Activated CD8-positive, alpha-beta T cell treated with anti-CD3 and anti-CD28 coated beads for 36 hours (primary cell): Measurements from ENCODE around the gene CENPB. TPM values are rescaled to one million over a fixed set of nuclear protein-coding genes. Genes with fewer than 3 reads are reported as not detected.

Experiments
- ATAC-seq: fragments of 200-7000 bp; cut with Tn5 transposase; one replicate; pipeline ENCODE4 v1.10.0; 2021; ENCODE audit warnings: mild to moderate bottlenecking, moderate library complexity
- CTCF ChIA-PET: fragments of 350-600 bp; sonication (Branson Sonifier 250); formaldehyde crosslinking; loops from one replicate; lab custom pipeline; 2021; ENCODE audit warnings: antibody characterized with exemption; lab: Charles Lee
- POLR2A ChIA-PET: fragments of 350-600 bp; sonication (Branson Sonifier 250); formaldehyde crosslinking; loops from one replicate; lab custom pipeline; 2021; ENCODE audit warnings: antibody characterized with exemption; lab: Charles Lee
- DNase-seq: peaks from one replicate; pipeline ENCODE4 v3.0.0-alpha.2; 2020
- H3K27ac Mint-ChIP-seq: one replicate; pipeline ENCODE4 v1.8.0; 2021; ENCODE audit warnings: mild to moderate bottlenecking, mixed read lengths
- H3K27me3 Mint-ChIP-seq: one replicate; pipeline ENCODE4 v1.8.0; 2021; ENCODE audit warnings: mixed read lengths
- H3K36me3 Mint-ChIP-seq: one replicate; pipeline ENCODE4 v1.8.0; 2021; ENCODE audit warnings: low read depth, mixed read lengths
- H3K4me1 Mint-ChIP-seq: one replicate; pipeline ENCODE4 v1.8.0; 2021; ENCODE audit warnings: low read depth, mixed read lengths
- H3K4me3 Mint-ChIP-seq: one replicate; pipeline ENCODE4 v1.8.0; 2021; ENCODE audit warnings: mild to moderate bottlenecking, moderate library complexity, mixed read lengths
- H3K9me3 Mint-ChIP-seq: one replicate; pipeline ENCODE4 v1.8.0; 2021; ENCODE audit warnings: mixed read lengths
- CTCF ChIP-seq: fragments of 200-600 bp; IDR thresholded peaks from one replicate; pipeline ENCODE4 v1.8.0; 2022; ENCODE audit warnings: antibody characterized with exemption, mild to moderate bottlenecking
- intact Hi-C: fragments of 100-400 bp; cut with micrococcal nuclease; formaldehyde crosslinking; loops from one replicate; pipeline ENCODE4 v1.10.0; 2022
- total RNA-seq, 2 experiments: library from RNA; stranded (reverse); gene quantifications; one replicate each; pipeline ENCODE4 v1.2.3, GENCODE V29; 2021

The CENPB gene
- total RNA-seq, 2 experiments from 2014 or later, result 35.0 to 35.4 TPM

- H3K9me3 Mint-ChIP-seq, result no peaks in the 10 kb centered on the region
- H3K36me3 Mint-ChIP-seq, result no peaks in the 10 kb centered on the region
- H3K4me1 Mint-ChIP-seq, result peaks cover 33% of the 10 kb centered on the region
- intact Hi-C loops, result loop anchor here (2.0 kb wide), 1 partner anchor 33 kb away; the partner anchor contains the start of gene CENPB
- ChIA-PET CTCF (interaction anchor here (0.6 to 4.0 kb wide), 24 partner anchors 8 to 845 kb away, joined by 3 to 69 read pairs (median 5); partner anchors contain the start of genes ADISSP, CDC25B, CENPB and SPEF1), POLR2A (interaction anchor here (0.7 to 3.5 kb wide), 12 partner anchors 8 to 196 kb away, joined by 3 to 46 read pairs (median 6); partner anchors contain the start of genes ADISSP, CDC25B and CENPB)
- peak within 1 kb of the TSS; percentile 97 for H3K27ac Mint-ChIP-seq
- no peaks in the 10 kb centered on the region for H3K27me3 Mint-ChIP-seq
- H3K4me3 Mint-ChIP-seq, result peak within 1 kb of the TSS; percentile 92
- peak; percentile 79 for ATAC-seq
- peak; percentile 88 for TF ChIP-seq CTCF
- DNase-seq, result peak; percentile 97
Measured at GRCh38 chr20:3820048-3820900, 33.7 kb upstream of the CENPB start, which contains the start of gene AP5S1. Gene AP5S1 (plus strand): TSS chr20:3820547. CDS start chr20:3822118, 1,571 bp downstream.

- no peak for DNase-seq
- Mint-ChIP-seq H3K4me1 (peaks cover 39% of the 10 kb centered on the region), H3K36me3 (no peaks in the 10 kb centered on the region), H3K4me3 (peak overlapping the region; percentile 92), H3K27ac (peak overlapping the region; percentile 97), H3K27me3 (no peaks in the 10 kb centered on the region), H3K9me3 (no peaks in the 10 kb centered on the region)
- ChIA-PET POLR2A (interaction anchor here (0.7 to 3.5 kb wide), 8 partner anchors 8 to 41 kb away, joined by 3 to 46 read pairs (median 7); partner anchors contain the start of genes CDC25B and CENPB), CTCF (interaction anchor here (1.0 to 4.0 kb wide), 10 partner anchors 19 to 52 kb away, joined by 3 to 69 read pairs (median 10); partner anchors contain the start of genes ADISSP, CDC25B, CENPB and SPEF1)
- intact Hi-C loops, result loop anchor here (2.0 kb wide), 1 partner anchor 33 kb away; the partner anchor contains the start of gene CENPB
- TF ChIP-seq CTCF, result no peak
- no peak for ATAC-seq
Measured at GRCh38 chr20:3819411-3820047, 33.0 kb upstream of the CENPB start.

DNA sequence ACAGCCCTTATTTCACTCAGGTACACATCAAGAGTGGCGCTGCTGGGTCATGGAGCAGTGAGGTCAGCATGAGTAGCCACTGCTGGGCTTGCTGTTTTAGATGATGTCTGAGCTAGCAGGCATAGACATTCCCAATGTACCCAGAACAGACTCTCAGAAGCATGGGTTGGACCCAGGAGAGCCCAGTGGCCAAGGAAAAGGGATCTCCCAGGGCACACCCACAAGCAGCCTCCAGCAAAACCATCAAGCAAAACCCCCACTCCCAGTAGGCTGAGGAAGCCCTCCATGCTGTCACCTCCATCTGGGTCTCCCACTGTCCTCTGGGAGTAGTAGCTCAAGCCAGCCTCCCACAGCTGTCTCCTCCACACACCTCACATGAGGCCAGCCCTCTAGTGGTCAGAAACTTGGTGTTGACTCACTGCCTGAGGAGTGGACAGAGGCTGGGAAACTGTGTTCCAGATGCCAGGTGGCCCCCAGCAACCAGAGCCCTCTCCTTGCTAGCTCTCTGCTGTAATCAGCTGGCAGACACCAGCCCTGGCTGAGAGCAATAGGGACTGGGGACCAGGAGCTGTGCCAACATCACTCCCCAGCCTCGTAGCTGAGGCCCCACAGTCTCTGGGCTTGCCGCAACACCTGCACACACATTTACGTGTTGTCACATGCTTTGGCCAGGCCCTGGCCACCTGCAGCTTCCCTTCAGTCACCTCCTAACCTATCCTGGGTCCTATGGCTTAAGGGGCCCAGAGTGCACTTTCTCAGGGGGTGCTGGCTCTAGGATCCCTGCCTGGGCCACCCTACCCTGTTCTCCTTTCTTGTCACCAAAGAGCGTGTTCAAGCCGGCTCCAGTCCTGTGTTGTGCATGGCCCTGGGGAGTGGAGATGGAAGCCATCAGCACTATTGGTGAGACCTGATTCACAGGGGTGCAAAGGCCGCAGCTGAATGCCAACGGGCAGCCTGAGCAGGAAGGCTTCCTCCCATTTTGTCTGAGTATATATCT, 31.9 kb upstream of the CENPB start:
- TF ChIP-seq CTCF, result no peak
- H3K9me3 Mint-ChIP-seq, result no peaks in the 10 kb centered on the region
- intact Hi-C loops, result no loop called here
- ATAC-seq (no peak), DNase-seq (no peak)
- ChIA-PET POLR2A (interaction anchor here (0.7 to 3.5 kb wide), 7 partner anchors 7 to 40 kb away, joined by 3 to 46 read pairs (median 6); partner anchors contain the start of genes CENPB and SPEF1), CTCF (interaction anchor here (0.6 to 4.0 kb wide), 9 partner anchors 10 to 51 kb away, joined by 3 to 69 read pairs (median 3); partner anchors contain the start of genes ADISSP, CDC25B and CENPB)
- peaks cover 46% of the 10 kb centered on the region for H3K4me1 Mint-ChIP-seq
- no peak overlapping the region for H3K4me3 Mint-ChIP-seq
- H3K36me3 Mint-ChIP-seq, result no peaks in the 10 kb centered on the region
- no peak overlapping the region for H3K27ac Mint-ChIP-seq
- H3K27me3 Mint-ChIP-seq, result no peaks in the 10 kb centered on the region

GRCh38 chr20:3815703-3816315, 29.3 kb upstream of the CENPB start:
- intact Hi-C loops, result no loop called here
- Mint-ChIP-seq H3K27ac (peak overlapping the region; percentile 86), H3K4me1 (peaks cover 62% of the 10 kb centered on the region)

More at GRCh38 chr20:3815703-3816315, 29.3 kb upstream of the CENPB start:
- CTCF ChIA-PET, result interaction anchor here (0.9 to 1.5 kb wide), 3 partner anchors 26 to 39 kb away, joined by 3 to 12 read pairs (median 3); partner anchors contain the start of gene CENPB
- no peak for TF ChIP-seq CTCF
- Mint-ChIP-seq H3K9me3 (no peaks in the 10 kb centered on the region), H3K36me3 (no peaks in the 10 kb centered on the region), H3K4me3 (no peak overlapping the region), H3K27me3 (no peaks in the 10 kb centered on the region)
- ATAC-seq (peak; percentile 20), DNase-seq (peak; percentile 75)
- POLR2A ChIA-PET, result interaction anchor here (0.6 to 2.6 kb wide), 6 partner anchors 11 to 1368 kb away, joined by 3 to 15 read pairs (median 6); partner anchors contain the start of genes CDC25B and CENPB
